ENCODE measurements around the gene ASB5.

GRCh38 chr4:176188654-176189053 is 80.4 kb downstream of the ASB5 start:
- TF ChIP-seq RB1 (IDR thresholded peaks at IDR 0.05; ENCODE audit: borderline replicate concordance) (no peak), ZZZ3 (IDR thresholded peaks at IDR 0.05; ENCODE audit: control insufficient read depth, insufficient read length, low read depth) (no peak), CTCF (IDR thresholded peaks at IDR 0.05 in 2 of 3, conservative IDR thresholded peaks at IDR 0.05 in 1 of 3; ENCODE audit: control insufficient read depth in 2 of 3, extremely low read depth in 1 of 3, insufficient read depth in 1 of 3, low read depth in 3 of 3, low read length in 3 of 3) (no peak), NFYB (IDR thresholded peaks at IDR 0.05; ENCODE audit: insufficient read depth, low read depth, low read length) (no peak), POLR2AphosphoS5 (IDR thresholded peaks at IDR 0.05; ENCODE audit: low read length) (no peak), POLR2AphosphoS2 (IDR thresholded peaks at IDR 0.05; ENCODE audit: low read depth, low read length) (no peak)
